Measurements from ENCODE around the gene PRDM7.
A peak's percentile ranks its signal among the peaks of the same experiment; 100 is the strongest.
"Not testable (repeated sequence)": the region's sequence is repeated elsewhere in the genome, so short reads cannot be mapped to it uniquely, and the experiment has no call there.

PRDM7 gene

DNA sequence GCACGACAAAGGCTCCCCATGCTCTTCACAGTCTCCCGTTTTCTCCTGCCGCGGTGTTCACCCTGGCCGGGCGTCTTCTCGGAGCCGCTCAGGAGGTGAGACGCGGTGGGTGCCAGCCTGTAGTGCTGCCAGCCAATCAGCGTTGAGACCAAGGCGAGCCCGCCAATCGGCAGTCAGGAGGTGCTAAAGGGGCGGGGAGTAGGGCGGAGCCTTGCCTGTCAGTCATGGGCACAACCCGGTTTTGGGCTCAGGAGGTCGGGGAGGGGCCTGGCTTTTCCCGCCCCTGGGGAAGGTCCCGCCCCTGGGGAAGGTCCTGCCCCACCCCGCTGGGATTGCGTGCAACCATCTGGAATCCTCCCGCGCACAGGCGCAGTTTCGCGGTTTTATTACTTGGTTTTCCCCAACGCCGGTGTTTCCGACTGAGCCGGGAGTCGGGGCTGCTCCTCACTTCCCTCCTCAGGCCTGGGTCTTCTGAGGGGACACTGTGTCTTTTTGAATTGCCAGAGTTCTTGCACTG, at the start of gene PRDM7:
PRDM7 (minus strand) TSS at position 92 of the 517 bp plus-strand sequence. CDS start 1,421 bp downstream, outside the sequence.
- peak; percentile 96 to 99 for DNase-seq (ENCODE audit: low read depth in 2 of 2)

DNA sequence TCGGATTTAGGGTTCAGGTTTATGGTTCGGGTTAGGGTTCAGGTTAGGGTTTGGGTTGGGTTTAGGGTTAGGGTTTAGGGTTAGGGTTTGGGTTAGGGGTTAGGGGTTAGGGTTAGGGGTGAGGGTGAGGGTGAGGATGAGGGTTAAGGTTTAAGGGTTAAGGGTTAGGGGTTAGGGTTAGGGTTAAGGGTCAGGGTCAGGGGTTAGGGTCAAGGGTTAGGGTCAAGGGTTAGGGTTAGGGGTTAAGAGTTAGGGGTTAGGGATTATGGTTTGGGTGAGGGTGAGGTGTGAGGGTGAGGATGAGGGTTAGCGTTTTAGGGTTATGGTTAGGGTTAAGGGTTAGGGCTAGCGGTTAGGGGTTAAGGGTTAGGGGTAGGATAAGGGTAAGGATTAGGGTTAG, 44.7 kb upstream of the PRDM7 start:
- not testable (repeated sequence) for DNase-seq (ENCODE audit: low read depth in 2 of 2)

DNA sequence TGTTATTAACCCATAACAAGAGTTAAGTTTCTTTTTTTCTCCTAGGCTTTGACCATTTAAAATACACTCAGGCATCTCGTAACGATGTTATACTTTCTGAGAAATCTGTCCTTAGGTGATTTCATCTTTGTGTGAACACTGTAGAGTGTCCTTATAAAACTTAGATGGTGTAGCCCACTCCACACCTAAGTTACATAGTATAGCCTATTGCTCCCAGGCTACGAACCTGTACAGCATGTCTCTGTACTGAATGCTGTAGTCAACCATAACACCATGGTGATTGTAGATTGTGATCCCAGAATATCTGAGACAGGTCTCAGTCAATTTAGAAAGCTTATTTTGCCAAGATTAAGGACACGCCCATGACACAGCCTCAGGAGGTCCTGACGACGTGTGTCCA, 30.5 kb upstream of the PRDM7 start:
- DNase-seq (ENCODE audit: low read depth in 2 of 2), result not testable (repeated sequence)

DNA sequence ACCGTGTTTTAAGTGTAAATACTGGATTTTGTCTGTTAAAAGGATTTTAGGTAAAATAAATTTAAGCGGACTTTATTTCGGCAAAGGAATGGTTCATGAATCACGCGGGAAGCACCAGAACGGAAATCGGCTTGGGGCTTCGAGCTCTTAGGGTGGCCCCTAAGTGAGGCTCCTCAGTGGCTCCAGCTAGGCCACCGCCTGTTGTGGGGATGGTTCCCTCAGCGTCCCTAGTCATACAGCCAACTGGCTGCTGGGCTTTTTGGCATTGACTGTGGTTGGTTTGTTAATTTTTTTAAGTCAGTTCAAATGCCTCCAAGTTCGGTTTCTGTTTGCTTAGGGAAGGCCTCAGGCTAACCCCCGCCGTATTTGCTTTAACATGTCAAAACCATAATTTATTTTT, 29.9 kb upstream of the PRDM7 start:
- DNase-seq (ENCODE audit: low read depth in 2 of 2), result not testable (repeated sequence)

DNA sequence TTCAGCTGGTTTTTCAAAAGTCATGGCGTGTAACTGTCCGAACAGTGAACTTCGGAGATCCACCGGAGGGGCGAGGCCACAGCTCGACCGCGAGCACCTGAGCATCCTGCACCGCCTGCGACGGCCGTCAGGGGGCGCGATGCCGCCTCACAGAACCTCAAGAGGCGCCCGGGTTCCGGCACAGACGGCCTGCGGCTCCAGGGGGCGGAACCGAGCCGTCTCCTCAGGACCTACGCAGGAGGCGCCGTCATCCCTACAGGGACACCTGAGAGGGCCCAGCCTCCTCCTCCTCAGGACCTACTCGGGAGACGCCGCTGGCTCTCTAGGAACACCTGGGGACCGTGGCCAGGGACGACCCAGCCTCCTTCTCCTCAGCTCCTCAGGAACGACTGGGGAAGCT, 29.1 kb upstream of the PRDM7 start:
- peak; percentile 10 to 48 for DNase-seq (ENCODE audit: low read depth in 2 of 2)

DNA sequence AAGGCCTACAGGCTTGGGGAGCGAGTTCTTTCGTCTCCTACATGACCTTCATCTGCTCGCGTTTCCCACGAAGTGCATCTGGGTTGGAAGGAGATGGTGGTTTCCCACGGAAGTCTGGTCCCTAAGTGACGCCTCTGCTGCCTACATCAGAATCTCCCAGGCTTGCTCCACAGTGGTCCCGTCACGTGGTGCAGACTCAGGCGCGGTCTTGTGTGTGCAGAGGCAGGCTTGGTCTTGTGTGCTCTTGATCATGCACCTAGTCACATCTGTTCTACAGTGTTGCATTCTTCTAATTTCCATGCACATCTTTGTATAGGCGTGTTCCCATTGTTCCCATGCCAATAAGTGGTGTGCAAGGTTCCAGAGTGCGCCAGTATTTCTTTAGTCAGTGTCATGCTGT, 27.6 kb upstream of the PRDM7 start:
- DNase-seq (ENCODE audit: low read depth in 2 of 2), result not testable (repeated sequence)

DNA sequence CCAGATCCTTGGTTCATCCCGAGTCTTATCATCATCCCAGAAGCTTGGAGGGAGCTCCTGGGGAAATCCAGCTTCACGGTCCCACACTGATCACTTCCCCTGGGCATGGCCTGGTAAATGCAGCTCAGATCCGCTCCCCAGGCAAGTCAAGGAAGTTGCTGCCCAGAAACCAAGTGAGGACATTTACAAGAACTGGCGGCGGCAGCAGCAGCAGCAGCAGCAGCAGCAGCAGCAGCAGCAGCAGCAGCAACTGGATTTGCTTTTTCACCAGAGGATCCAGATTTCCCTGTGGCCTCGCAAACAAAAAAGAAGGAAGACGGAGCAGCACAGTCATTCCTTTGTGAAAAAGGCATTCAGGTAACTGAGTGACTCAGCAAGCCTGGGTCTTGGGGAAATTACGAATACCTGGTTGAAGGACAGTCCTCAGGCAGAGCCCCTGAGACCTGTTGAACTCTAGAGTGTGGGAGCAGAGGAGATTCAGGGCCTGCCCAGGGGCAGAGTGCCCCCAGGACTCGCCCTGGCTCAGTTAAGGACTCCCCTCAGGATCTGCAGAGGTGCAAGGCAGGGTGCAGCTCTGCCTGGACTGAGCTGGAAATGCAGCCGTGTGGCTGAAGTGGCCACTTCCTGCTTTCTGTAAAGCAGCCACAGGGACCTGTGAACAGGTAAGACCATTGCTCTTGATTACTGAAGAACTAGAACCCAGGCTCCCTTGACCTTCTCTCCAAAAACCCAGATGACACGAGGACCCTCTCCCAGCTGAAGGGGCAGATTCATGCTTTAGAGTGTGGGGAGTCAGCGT, 25.2 kb upstream of the PRDM7 start:
- DNase-seq (ENCODE audit: low read depth in 2 of 2), result not testable (repeated sequence)

DNA sequence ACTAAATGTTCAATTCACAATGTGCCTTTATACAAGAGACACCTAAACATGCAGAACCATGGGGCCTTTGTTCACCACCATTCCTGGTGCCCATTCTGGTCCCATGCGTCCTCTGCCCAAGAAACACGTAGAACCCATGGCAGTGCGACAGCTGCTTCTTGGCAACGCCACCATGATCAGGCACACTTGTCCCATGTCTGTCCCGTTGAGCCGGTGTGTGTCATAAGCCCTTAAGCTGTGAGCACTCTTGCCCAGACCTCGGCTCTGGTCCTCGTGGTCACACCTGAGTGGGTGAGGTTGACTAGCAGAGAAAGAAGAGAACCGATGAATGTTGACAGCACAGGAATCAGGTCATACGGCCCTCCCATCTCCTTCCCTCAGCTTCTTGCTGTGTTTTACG, 24.2 kb upstream of the PRDM7 start:
- DNase-seq (ENCODE audit: low read depth in 2 of 2), result not testable (repeated sequence)

DNA sequence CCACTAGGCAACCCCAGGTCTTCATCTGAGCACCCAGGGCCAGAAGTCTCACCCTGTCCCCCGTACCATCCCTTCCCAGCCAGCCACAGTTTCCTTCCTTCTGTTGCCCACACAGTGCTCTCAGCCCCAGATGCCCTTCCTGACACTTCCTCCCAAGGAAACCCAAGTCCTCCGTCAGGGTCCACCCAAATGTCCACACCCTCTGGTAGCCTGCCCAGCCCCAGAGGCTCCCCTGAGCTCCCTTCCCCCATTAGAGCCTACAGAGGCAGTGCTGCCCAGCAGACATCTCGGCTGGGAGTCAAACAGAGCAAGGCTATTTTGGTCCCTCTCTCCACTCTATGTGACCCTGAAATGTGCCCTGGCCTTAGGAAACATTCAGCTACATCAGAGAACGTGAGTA, 23.7 kb upstream of the PRDM7 start:
- DNase-seq (ENCODE audit: low read depth in 2 of 2), result not testable (repeated sequence)

DNA sequence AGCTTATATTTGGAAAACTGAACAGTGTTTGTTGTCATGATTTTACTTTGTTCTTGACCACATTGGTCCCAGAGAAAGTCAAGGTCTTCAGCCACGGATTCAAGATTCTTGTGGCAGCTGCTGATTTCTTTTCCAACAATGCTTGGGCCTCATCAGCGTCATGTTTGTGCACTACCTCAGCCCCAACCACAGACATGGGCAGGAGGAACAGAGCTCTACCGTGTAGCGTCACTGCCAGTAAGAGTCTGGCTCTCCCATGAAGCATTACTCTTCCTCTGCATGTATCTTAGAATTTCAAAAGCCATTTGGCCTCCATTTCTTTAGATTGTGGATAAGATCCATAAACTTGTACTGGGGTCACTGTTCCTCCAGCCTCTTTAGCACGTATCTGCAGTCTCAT, 23.1 kb upstream of the PRDM7 start:
- not testable (repeated sequence) for DNase-seq (ENCODE audit: low read depth in 2 of 2)

DNA sequence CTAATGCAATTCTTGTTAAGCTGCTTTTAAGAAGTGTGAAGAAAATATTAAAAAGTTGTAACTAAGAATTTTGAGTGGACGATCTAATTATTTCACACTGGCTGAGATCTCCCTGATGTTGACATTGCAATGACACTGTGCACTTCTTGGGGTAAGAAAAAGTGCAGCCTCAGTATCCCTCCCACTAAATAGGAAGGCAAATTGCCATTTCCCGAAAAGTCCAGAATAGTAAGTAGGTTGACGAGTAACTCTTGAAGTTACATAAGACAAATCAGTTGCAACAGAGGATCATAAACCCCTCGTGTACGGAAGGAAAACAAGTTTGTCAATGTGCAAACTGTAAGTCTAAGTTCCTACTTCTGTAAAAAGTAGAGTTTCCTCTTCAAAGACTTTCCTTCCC, 21.8 kb upstream of the PRDM7 start:
- DNase-seq (ENCODE audit: low read depth in 2 of 2), result not testable (repeated sequence)

DNA sequence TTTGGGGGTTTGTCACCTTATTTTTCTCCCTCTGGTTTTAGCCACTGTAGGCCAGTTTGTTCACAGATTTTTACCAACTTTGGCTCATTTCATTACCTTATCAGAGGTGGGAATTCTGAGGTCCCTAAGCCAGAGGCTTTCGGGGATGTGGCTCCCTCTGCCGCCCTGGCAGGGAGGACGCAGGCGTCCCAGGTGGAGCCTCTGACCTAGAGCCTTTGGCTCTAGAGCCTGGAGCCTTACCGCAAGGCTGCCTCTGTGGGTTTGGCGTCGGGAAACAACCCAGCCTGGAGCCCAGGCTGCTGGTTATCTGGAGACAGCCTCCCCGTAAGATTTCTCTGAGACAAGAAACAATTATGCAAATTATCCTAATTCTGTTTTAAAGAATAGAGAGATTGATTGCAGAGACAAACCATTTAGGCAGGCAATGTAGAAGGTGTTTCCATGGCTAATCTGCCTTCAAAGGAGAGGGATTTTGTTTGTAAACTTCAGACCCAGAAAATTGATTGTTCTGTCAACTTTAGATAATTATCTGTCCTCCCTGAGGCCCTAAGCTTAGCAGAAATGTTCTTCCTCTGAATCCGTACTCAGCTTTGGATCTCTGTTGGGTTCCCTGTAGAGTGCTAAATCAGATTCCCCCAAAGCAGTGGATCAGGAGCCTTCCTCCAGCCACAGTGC, 20.0 kb upstream of the PRDM7 start:
- DNase-seq (ENCODE audit: low read depth in 2 of 2), result not testable (repeated sequence)

DNA sequence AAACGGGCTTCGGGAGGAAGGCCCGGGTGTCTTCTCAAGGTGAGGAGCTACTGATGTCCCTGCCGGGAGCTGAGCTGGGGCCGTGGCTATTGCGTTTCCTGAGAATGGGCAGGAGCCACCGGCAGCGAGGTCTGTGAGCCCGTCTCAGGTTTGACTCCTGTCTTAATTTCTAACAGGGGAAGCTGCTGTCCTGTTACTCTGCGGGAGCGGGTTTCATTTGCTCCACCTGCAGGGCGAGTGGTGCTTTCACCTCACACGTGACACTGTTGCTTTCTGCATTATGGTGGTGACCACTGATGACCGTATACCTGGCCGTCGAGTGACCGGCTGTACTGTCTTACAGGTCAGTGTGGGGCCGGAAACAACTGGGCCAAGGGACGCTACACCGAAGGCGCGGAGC, 17.7 kb upstream of the PRDM7 start:
- DNase-seq (ENCODE audit: low read depth in 2 of 2), result not testable (repeated sequence)

DNA sequence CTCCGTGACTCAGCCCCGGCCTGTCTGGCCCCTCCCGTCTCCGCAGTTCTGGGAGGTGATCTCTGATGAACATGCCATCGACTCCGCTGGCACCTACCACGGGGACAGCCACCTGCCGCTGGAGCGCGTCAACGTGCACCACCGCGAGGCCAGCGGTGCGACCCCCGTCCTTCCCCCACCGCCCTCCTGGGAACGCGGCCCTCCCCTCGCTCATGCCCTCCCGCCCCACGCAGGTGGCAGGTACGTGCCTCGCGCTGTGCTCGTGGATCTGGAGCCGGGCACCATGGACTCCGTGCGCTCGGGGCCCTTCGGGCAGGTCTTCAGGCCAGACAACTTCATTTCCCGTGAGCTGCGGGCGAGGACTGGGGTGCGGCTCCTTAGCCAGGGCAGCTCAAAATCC, 17.2 kb upstream of the PRDM7 start:
- DNase-seq (ENCODE audit: low read depth in 2 of 2), result not testable (repeated sequence)

DNA sequence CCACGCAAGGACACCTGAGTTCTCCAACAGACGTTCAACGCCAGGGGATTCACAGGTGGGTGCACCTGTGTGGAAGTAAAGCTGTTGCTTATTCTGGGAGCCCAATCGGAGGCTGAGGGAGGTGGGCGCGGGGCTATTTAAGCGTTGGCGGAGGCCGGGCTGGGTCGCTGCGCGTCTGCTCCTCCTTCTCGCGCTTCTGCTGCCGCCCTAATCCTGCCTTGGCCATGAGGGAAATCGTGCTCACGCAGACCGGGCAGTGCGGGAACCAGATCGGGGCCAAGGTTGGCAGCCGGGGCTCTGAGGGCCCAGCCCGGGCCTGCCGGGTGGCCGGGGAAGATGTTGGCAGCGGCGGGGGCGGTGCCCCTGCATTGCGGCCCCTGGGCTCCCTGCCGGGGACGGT, 16.7 kb upstream of the PRDM7 start:
- DNase-seq (ENCODE audit: low read depth in 2 of 2), result not testable (repeated sequence)

DNA sequence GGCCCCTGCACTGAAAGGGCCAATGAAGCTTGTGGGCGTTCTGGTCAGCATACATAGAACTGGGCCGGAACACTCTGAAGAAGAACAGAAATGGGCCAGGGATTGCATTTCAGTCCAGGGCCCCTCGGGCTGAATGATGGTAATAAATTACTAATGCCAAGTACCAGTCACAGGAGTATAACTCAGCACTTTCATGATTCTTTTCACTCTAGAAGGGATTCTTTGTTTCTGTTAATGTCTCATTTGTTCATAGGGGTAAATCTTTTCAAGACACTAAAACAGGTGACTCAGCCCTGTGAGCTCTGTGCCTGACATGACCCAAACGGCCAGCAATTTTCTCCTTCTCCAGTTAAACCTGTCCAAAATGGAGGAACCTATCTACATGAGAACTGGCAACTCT, 15.7 kb upstream of the PRDM7 start:
- DNase-seq (ENCODE audit: low read depth in 2 of 2), result not testable (repeated sequence)

DNA sequence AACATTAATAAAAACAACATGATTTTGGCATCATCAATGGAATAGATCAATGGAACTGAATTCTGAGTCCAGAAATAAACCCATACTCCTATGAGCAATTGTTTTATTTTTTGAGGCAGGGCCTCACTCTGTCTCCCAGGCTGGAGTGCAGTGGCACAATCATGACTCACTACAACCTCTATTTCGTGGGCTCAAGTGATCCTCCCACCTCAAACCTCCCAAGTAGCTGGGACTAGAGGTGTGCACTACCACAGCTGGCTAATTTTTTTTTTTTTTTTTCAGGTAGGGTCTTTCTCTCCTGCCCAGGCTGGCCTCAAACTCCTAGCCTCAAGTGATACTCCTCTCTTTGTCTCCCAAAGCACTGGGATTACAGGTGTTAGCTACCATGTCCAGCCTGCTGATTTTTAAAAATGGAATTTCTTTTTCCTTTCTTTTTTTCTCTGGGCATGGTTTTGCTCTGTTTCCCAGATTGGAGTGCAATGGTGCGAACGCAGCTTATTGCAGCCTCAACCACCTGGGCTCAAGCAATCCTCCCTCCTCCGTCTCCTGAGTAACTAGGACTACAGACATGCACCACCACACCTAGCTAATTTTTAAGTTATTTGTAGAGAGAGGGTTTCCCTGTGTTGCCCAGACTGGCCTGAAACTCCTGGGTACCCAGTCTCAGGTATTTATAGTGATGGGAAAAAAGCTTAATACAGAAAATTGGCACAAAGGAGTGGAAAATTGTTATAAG, 7.3 kb upstream of the PRDM7 start:
- no peak for DNase-seq (ENCODE audit: low read depth in 2 of 2)

DNA sequence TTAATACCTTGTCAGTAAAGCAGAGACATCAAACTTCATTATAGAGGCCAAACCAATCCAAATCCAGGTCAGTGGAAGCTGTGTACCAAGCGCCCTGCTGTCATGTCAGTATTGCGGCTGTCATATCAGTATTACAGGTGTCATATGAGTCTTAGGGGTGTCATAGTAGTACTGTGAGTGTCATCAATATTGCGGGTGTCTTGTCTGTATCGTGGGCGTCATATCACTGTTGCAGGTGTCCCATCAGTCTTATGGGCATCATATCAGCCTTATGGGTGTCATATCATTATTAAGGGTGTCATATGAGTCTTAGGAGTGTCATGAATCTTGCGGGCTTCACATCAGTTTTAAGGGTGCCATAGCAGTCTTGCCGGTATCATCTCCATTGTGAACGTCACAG, 6.0 kb upstream of the PRDM7 start:
- DNase-seq (ENCODE audit: low read depth in 2 of 2), result no peak

DNA sequence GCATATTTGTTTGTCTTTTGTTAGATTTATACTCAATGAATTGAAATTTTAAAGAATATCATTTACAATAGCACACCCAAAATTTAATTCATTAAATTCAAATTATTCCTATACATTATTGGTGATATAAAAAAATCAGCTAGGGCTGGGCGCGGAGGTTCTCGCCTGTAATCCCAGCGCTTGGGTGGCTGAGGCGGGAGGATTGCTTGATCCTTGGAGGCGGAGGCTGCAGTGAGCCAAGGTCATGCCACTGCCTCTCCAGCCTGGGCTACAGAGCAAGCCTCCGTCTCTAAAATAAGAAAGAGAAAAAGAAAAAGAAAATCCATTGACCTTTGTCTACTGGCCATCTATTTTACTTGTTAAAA, 4.5 kb upstream of the PRDM7 start:
- no peak for DNase-seq (ENCODE audit: low read depth in 2 of 2)

DNA sequence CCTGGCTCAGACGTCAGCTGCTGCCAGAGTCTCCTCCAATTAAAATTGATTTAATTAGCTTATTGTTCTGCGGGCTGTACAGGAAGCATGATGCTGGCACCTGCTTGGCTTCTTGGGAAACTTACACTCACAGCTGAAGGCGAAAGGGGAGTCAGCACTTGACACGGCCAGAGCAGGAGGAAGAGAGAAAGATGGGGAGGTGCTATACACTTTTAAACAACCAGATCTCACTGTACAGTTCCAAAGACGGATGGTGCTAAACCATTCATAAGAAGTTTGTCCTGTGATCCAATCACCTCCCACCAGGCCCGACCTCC, 1.4 kb upstream of the PRDM7 start:
- no peak for DNase-seq (ENCODE audit: low read depth in 2 of 2)

DNA sequence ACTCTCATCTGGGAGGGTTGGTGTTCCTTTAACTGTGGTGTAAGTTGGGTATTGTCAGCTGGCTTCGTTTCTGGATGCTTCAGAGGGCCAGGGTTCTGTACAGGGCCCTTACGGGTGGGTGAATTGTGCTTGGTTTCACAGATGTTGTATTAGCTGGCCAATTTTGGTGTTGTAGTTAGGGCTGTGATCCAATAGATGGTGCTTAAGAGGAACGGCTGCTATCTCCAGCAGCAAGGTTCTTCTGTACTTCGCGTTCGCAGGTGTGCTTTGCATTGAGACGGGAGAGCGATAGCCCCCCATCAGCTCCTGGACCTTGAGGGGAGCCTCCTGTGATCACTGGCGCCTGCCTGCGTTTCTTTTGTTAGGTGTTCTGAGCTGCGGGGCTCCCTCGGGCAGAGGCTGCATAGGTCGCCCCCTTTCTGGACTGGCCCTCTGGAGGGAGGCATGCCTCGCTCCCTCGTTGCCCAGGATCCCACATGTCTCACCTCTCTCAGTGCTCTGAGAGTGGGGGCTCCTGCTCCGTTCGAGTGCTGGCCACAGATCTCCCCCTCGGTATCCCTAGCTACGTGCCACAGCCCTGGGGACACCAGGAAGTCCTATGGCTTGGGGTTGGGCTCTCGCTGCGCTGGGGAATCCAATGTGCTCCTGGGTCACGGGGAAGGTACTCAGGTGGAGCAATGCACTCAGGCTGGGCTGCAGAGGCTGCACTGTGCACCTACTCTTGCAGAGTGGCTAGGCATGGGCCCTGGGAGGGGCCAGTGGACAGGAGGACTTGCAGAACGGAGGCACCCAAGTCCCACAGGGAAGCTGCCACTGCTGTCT, 837 bp upstream of the PRDM7 start:
- DNase-seq (ENCODE audit: low read depth in 2 of 2), result peak; percentile 2 to 4

Measured in stimulated activated CD4-positive, alpha-beta T cell treated with anti-CD3 and anti-CD28 coated beads, Interleukin-12 subunit alpha, Interleukin-12 subunit beta, amount 100 ng/mL, for 24 hours (primary cell).